ENCODE results near the gene FOXP1. TPM values are rescaled to one million over a fixed set of nuclear protein-coding genes. Genes with fewer than 3 reads are reported as not detected.

The FOXP1 gene
- total and polyA plus RNA-seq, 2 of the 13 experiments (the other 11 are each of a cell fraction or from before 2014, with no cell fraction given): 40.4 to 59.0 TPM

DNA sequence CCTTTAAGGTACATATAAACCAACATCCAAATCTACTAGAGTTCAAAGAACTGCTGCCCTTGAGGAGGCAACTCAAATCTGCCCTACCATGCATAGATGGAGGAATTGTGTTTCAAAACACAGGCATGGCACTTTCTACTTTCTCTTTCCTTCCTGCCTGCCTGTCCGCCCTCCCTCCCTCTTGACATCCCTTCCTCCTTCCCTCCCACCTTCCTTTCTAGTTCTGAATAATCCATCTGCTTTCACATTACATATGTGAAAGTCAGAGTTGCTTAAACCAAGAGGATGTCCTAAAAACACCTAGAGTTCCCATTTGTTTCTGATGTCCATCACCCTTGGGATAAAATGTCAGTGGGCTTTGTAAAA is 537.6 kb downstream of the FOXP1 start:
- 100% methylated on average over 1 of the region's 1 CpG for WGBS (ENCODE audit: low lambda C conversion rate)
- TF ChIP-seq ZSCAN12 (CRISPR knock-in tag; IDR thresholded peaks at IDR 0.05): no peak
- TF ChIP-seq ATF3 (CRISPR knock-in tag; IDR thresholded peaks at IDR 0.05): no peak
- TF ChIP-seq STAG1 (CRISPR knock-in tag; IDR thresholded peaks at IDR 0.05): no peak
- TF ChIP-seq, protein P1, sequence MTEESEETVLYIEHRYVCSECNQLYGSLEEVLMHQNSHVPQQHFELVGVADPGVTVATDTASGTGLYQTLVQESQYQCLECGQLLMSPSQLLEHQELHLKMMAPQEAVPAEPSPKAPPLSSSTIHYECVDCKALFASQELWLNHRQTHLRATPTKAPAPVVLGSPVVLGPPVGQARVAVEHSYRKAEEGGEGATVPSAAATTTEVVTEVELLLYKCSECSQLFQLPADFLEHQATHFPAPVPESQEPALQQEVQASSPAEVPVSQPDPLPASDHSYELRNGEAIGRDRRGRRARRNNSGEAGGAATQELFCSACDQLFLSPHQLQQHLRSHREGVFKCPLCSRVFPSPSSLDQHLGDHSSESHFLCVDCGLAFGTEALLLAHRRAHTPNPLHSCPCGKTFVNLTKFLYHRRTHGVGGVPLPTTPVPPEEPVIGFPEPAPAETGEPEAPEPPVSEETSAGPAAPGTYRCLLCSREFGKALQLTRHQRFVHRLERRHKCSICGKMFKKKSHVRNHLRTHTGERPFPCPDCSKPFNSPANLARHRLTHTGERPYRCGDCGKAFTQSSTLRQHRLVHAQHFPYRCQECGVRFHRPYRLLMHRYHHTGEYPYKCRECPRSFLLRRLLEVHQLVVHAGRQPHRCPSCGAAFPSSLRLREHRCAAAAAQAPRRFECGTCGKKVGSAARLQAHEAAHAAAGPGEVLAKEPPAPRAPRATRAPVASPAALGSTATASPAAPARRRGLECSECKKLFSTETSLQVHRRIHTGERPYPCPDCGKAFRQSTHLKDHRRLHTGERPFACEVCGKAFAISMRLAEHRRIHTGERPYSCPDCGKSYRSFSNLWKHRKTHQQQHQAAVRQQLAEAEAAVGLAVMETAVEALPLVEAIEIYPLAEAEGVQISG (CRISPR knock-in tag; IDR thresholded peaks at IDR 0.05): no peak
- TF ChIP-seq MED8 (CRISPR knock-in tag; IDR thresholded peaks at IDR 0.05; ENCODE audit: insufficient replicate concordance): no peak
- TF ChIP-seq SMYD3 (CRISPR knock-in tag; IDR thresholded peaks at IDR 0.05): no peak
- TF ChIP-seq ZNF414 (CRISPR knock-in tag; IDR thresholded peaks at IDR 0.05): no peak
- TF ChIP-seq HDAC2 (CRISPR knock-in tag; IDR thresholded peaks at IDR 0.05): no peak
- TF ChIP-seq, protein P2, sequence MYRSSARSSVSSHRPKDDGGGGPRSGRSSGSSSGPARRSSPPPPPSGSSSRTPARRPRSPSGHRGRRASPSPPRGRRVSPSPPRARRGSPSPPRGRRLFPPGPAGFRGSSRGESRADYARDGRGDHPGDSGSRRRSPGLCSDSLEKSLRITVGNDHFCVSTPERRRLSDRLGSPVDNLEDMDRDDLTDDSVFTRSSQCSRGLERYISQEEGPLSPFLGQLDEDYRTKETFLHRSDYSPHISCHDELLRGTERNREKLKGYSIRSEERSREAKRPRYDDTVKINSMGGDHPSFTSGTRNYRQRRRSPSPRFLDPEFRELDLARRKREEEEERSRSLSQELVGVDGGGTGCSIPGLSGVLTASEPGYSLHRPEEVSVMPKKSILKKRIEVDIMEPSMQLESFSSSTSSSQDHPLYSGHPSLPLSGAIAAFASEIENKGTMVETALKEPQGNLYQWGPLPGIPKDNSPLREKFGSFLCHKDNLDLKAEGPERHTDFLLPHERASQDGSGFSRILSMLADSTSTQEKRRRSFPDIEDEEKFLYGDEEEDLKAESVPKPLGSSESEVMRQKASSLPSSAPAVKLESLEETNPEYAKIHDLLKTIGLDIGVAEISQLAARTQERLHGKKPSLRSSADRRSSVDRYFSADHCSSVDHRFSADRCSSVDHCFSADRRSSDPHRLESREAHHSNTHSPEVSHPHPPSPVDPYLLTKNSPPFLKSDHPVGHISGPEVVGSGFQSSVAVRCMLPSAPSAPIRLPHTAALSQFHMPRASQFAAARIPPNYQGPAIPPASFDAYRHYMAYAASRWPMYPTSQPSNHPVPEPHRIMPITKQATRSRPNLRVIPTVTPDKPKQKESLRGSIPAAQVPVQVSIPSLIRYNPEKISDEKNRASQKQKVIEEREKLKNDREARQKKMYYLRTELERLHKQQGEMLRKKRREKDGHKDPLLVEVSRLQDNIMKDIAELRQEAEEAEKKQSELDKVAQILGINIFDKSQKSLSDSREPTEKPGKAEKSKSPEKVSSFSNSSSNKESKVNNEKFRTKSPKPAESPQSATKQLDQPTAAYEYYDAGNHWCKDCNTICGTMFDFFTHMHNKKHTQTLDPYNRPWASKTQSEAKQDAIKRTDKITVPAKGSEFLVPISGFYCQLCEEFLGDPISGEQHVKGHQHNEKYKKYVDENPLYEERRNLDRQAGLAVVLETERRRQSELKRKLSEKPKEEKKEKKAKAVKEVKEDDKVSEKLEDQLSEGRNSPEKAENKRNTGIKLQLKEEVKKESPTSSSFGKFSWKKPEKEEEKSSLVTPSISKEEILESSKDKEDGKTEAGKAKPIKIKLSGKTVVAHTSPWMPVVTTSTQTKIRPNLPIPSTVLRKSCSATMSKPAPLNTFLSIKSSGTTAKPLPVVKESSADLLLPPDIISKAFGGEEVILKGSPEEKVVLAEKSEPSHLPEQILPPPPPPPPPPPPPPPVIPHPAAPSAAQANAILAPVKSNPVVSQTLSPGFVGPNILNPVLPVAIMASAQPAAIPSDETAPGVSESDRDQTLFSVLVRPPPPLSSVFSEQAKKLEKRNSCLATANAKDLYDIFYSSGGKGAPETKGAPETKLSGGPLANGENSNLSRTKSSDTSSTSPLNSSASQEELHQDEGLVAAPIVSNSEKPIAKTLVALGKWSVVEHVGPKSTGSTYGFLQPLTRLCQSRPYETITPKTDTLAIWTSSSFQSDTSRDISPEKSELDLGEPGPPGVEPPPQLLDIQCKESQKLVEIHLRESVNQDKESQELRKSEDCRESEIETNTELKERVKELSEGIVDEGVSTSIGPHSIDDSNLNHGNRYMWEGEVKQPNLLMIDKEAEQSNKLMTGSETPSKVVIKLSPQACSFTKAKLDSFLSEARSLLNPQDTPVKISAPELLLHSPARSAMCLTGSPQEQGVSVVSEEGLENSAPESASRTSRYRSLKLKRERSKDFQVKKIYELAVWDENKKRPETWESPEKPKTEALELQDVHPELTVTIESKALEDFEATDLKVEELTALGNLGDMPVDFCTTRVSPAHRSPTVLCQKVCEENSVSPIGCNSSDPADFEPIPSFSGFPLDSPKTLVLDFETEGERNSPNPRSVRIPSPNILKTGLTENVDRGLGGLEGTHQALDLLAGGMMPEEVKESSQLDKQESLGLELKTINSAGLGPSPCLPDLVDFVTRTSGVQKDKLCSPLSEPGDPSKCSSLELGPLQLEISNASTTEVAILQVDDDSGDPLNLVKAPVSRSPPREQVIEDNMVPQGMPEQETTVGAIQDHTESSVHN (CRISPR knock-in tag; IDR thresholded peaks at IDR 0.05): no peak
- TF ChIP-seq ELF4 (CRISPR knock-in tag; IDR thresholded peaks at IDR 0.05; ENCODE audit: borderline replicate concordance): no peak
- TF ChIP-seq ZNF558 (CRISPR knock-in tag; IDR thresholded peaks at IDR 0.05; ENCODE audit: borderline replicate concordance): no peak
- no peak for TF ChIP-seq BRD4 (CRISPR knock-in tag; IDR thresholded peaks at IDR 0.05)
- TF ChIP-seq ZNF143 (CRISPR knock-in tag; IDR thresholded peaks at IDR 0.05): no peak

More for the DNA sequence above, 537.6 kb downstream of the FOXP1 start:
- FAIRE-seq (no peak), ATAC-seq (no peak), DNase-seq (ENCODE audit: low spot score) (no peak)
- ChIA-PET CTCF (ENCODE audit: low intra/inter-chr PET ratio, low total read pairs) (no interaction called here), POLR2A (no interaction called here)
- Histone ChIP-seq H4K20me1 (ENCODE audit: insufficient read depth, low read length) (no peaks in the 10 kb centered on the region), H3K4me1 (ENCODE audit: insufficient read depth, low read length) (peaks cover 36% of the 10 kb centered on the region), H3K79me2 (ENCODE audit: insufficient read depth, low read length) (peaks cover 32% of the 10 kb centered on the region), H3K27me3 (ENCODE audit: control insufficient read depth in 1 of 2, insufficient read depth in 2 of 2, low read length in 2 of 2) (no peaks in the 10 kb centered on the region), H3K36me3 (replicated peaks in 1 of 2; ENCODE audit: control insufficient read depth in 1 of 2, insufficient read depth in 2 of 2, low read length in 2 of 2) (peaks cover 17 to 70% of the 10 kb centered on the region in 2 experiments), H3K4me2 (ENCODE audit: low read depth, low read length) (no peak overlapping the region), H3K27ac (ENCODE audit: extremely low read length, insufficient read depth, low read length) (no peak overlapping the region), H2AFZ (ENCODE audit: low read length) (no peak overlapping the region), H3K9me3 (ENCODE audit: low read length) (no peaks in the 10 kb centered on the region), H3K9ac (ENCODE audit: insufficient read depth, low read depth, low read length) (no peak overlapping the region), H3K4me3 (replicated peaks in 1 of 3; ENCODE audit: insufficient read depth in 1 of 3, low read depth in 2 of 3, low read length in 3 of 3) (no peak overlapping the region)
- no TSS peak for BruUV-seq (replicated peaks)
- in situ Hi-C loops (cut with HindIII; ENCODE audit: extremely low pct_ligation_motif_present, low pct_unique_long_range_greater_than_20kb) (no loop called here), intact Hi-C loops (cut with micrococcal nuclease; ENCODE audit: unreplicated experiment) (no loop called here)
